CD4-positive, alpha-beta T cell (primary cell): Measurements from ENCODE around the gene BDKRB2. TPM values are rescaled to one million over a fixed set of nuclear protein-coding genes. Genes with fewer than 3 reads are reported as not detected.

Source experiments
- ATAC-seq: fragments of 200-7000 bp; cut with Tn5 transposase; one replicate; pipeline ENCODE4 v1.10.0; 2022; ENCODE audit warnings: mild to moderate bottlenecking; ENCODE audit not compliant: poor library complexity
- CTCF ChIA-PET: fragments of 350-600 bp; sonication (Branson Sonifier 250); formaldehyde crosslinking; loops from one replicate; lab custom pipeline; 2021; ENCODE audit warnings: antibody characterized with exemption, inconsistent platforms; lab: Charles Lee
- POLR2A ChIA-PET: fragments of 350-600 bp; sonication (Branson Sonifier 250); formaldehyde crosslinking; loops from one replicate; lab custom pipeline; 2021; ENCODE audit warnings: antibody characterized with exemption, inconsistent platforms; lab: Charles Lee
- DNase-seq, 14 experiments: peaks; one replicate each; pipeline ENCODE4 v3.0.0-alpha.2; 2013 to 2020; ENCODE audit warnings: mixed read lengths in 2 of 14
- H3K27ac ChIP-seq, 2 donors: one replicate each; pipeline versions ENCODE4 v1.5.1 to v1.7.0; 2013; ENCODE audit warnings: low read length in 2 of 2, low read depth in 1 of 2, mild to moderate bottlenecking in 1 of 2
- H3K27me3 ChIP-seq, 2 experiments: 1 replicate in 1 of 2; 2 replicates in 1 of 2; pipeline versions ENCODE4 v1.6.1 to v1.7.0; 2013; ENCODE audit warnings: low read length in 2 of 2, control low read depth in 1 of 2, mild to moderate bottlenecking in 1 of 2, moderate library complexity in 1 of 2; ENCODE audit not compliant: insufficient read depth in 2 of 2, control insufficient read depth in 1 of 2
- H3K36me3 ChIP-seq: one replicate; pipeline ENCODE4 v1.6.1; 2013; ENCODE audit warnings: low read length, control low read depth; ENCODE audit not compliant: insufficient read depth
- H3K4me1 ChIP-seq: one replicate; pipeline ENCODE4 v1.6.1; 2013; ENCODE audit warnings: low read length, control low read depth; ENCODE audit not compliant: insufficient read depth
- H3K4me3 ChIP-seq: one replicate; pipeline ENCODE4 v1.5.1; 2013; ENCODE audit warnings: mild to moderate bottlenecking, low read length, moderate library complexity
- H3K9me3 ChIP-seq, 2 experiments: 1 replicate in 1 of 2; 2 replicates in 1 of 2; pipeline versions ENCODE4 v1.6.1 to v1.7.0; 2013; ENCODE audit warnings: low read length in 2 of 2, mild to moderate bottlenecking in 2 of 2, control low read depth in 1 of 2, moderate library complexity in 1 of 2; ENCODE audit not compliant: control insufficient read depth in 1 of 2, insufficient read depth in 1 of 2
- H3K27ac Mint-ChIP-seq: one replicate; pipeline ENCODE4 v1.8.0; 2020; ENCODE audit warnings: mixed read lengths
- H3K27me3 Mint-ChIP-seq: one replicate; pipeline ENCODE4 v1.8.0; 2021; ENCODE audit warnings: mixed read lengths
- H3K36me3 Mint-ChIP-seq: one replicate; pipeline ENCODE4 v1.8.0; 2021; ENCODE audit warnings: low read depth, mixed read lengths
- H3K4me1 Mint-ChIP-seq: one replicate; pipeline ENCODE4 v1.8.0; 2021; ENCODE audit warnings: low read depth, mixed read lengths
- H3K4me3 Mint-ChIP-seq: one replicate; pipeline ENCODE4 v1.8.0; 2020; ENCODE audit warnings: mild to moderate bottlenecking, mixed read lengths
- H3K9me3 Mint-ChIP-seq: one replicate; pipeline ENCODE4 v1.8.0; 2020; ENCODE audit warnings: mixed read lengths
- intact Hi-C, 2 experiments: fragments of 100-400 bp; cut with DNase I in 1 of 2; cut with micrococcal nuclease in 1 of 2; formaldehyde crosslinking; loops; one replicate each; pipeline versions ENCODE4 v1.15.1 to v1.9.0; 2023 to 2025; cut with DNase I, micrococcal nuclease
- total RNA-seq, 174 experiments: library from RNA in 2 of 174; stranded (reverse) in 2 of 174; gene quantifications; one replicate each; pipeline ENCODE4 v1.2.3 and lab custom pipeline; 2021 to 2026
- TF ChIP-seq, protein P1 (sequence below): fragments of 200-600 bp; IDR thresholded peaks from one replicate; pipeline ENCODE4 v1.8.0; 2022; ENCODE audit warnings: antibody characterized with exemption, mild to moderate bottlenecking

The BDKRB2 gene
- total RNA-seq, 2 experiments from 2014 or later = not detected

GRCh38 chr14:96255501-96256366 is 51.1 kb downstream of the BDKRB2 start, which contains the start of gene BDKRB1:
TSS of gene BDKRB1 (plus strand) at chr14:96256210. CDS start at chr14:96263683, 7,473 bp downstream.
- no peak within 1 kb of the TSS for H3K27ac ChIP-seq
- no peaks in the 10 kb centered on the region for H3K4me1 ChIP-seq
- POLR2A ChIA-PET = no interaction called here
- TF ChIP-seq, protein P1, sequence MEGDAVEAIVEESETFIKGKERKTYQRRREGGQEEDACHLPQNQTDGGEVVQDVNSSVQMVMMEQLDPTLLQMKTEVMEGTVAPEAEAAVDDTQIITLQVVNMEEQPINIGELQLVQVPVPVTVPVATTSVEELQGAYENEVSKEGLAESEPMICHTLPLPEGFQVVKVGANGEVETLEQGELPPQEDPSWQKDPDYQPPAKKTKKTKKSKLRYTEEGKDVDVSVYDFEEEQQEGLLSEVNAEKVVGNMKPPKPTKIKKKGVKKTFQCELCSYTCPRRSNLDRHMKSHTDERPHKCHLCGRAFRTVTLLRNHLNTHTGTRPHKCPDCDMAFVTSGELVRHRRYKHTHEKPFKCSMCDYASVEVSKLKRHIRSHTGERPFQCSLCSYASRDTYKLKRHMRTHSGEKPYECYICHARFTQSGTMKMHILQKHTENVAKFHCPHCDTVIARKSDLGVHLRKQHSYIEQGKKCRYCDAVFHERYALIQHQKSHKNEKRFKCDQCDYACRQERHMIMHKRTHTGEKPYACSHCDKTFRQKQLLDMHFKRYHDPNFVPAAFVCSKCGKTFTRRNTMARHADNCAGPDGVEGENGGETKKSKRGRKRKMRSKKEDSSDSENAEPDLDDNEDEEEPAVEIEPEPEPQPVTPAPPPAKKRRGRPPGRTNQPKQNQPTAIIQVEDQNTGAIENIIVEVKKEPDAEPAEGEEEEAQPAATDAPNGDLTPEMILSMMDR = no peak
- Mint-ChIP-seq H3K4me3 (no peak within 1 kb of the TSS), H3K9me3 (no peaks in the 10 kb centered on the region), H3K27me3 (peaks cover 48% of the 10 kb centered on the region), H3K27ac (no peak within 1 kb of the TSS), H3K4me1 (no peaks in the 10 kb centered on the region), H3K36me3 (no peaks in the 10 kb centered on the region)
- no peaks in the 10 kb centered on the region for H3K9me3 ChIP-seq
- no peaks in the 10 kb centered on the region for H3K36me3 ChIP-seq
- CTCF ChIA-PET = no interaction called here
- H3K4me3 ChIP-seq = no peak within 1 kb of the TSS
- no peak for ATAC-seq
- intact Hi-C loops = no loop called here
- H3K27me3 ChIP-seq = peaks cover 3 to 12% of the 10 kb centered on the region in 2 experiments
- DNase-seq = no peak

DNA sequence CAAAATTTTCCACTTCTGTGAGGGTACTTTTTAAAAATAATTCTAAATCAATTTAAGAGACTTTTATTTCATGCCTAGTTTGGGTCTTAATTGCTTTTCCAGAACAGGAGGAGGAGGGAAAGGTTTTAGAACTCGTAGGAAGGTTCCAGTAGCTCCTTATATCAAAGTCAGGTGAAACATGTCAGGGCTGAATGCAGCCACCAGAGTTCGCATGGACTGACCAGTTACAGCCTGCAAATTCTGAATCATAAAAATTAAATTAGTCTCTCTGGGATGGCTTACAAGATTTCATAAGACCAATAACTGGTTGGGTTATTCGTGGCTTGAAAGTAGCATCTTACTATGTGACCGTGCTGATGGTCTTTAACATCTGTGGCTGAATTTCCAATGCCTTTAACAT is 51.8 kb downstream of the BDKRB2 start:
- intact Hi-C loops = no loop called here
- Histone ChIP-seq H3K9me3 (no peaks in the 10 kb centered on the region), H3K4me3 (no peak overlapping the region), H3K27ac (no peak overlapping the region), H3K36me3 (no peaks in the 10 kb centered on the region), H3K4me1 (no peaks in the 10 kb centered on the region), H3K27me3 (peaks cover 3 to 9% of the 10 kb centered on the region in 2 experiments)
- Mint-ChIP-seq H3K4me1 (no peaks in the 10 kb centered on the region), H3K27me3 (peaks cover 46% of the 10 kb centered on the region), H3K9me3 (no peaks in the 10 kb centered on the region), H3K4me3 (no peak overlapping the region), H3K27ac (no peak overlapping the region), H3K36me3 (no peaks in the 10 kb centered on the region)
- TF ChIP-seq, protein P1 = no peak
- ChIA-PET POLR2A (no interaction called here), CTCF (no interaction called here)
- no peak for DNase-seq
- ATAC-seq = no peak

- intact Hi-C loops = no loop called here
- peaks cover 39% of the 10 kb centered on the region for H3K27me3 Mint-ChIP-seq
Observed at GRCh38 chr14:96257056-96257455, 52.4 kb downstream of the BDKRB2 start.

More at GRCh38 chr14:96257056-96257455, 52.4 kb downstream of the BDKRB2 start:
- H3K4me3 Mint-ChIP-seq = no peak overlapping the region
- no peak for ATAC-seq
- no peak for DNase-seq
- Histone ChIP-seq H3K27me3 (peaks cover 3 to 9% of the 10 kb centered on the region in 2 experiments), H3K4me3 (no peak overlapping the region), H3K36me3 (no peaks in the 10 kb centered on the region), H3K27ac (no peak overlapping the region), H3K4me1 (no peaks in the 10 kb centered on the region), H3K9me3 (no peaks in the 10 kb centered on the region)
- CTCF ChIA-PET = no interaction called here
- H3K9me3 Mint-ChIP-seq = no peaks in the 10 kb centered on the region
- no peaks in the 10 kb centered on the region for H3K36me3 Mint-ChIP-seq
- TF ChIP-seq, protein P1 = no peak
- H3K27ac Mint-ChIP-seq = no peak overlapping the region
- H3K4me1 Mint-ChIP-seq = no peaks in the 10 kb centered on the region
- POLR2A ChIA-PET = no interaction called here
